ENCODE measurements around the gene VASP.

Gene VASP

GRCh38 chr19:45517238-45517637 lies 10.0 kb downstream of the VASP start:
- no peaks in the 10 kb centered on the region for H3K9me3 ChIP-seq (ENCODE audit: insufficient read depth, low read depth, low read length)
- no peak overlapping the region for H3K4me2 ChIP-seq (ENCODE audit: low read depth, low read length, poor library complexity, severe bottlenecking)
- no peak overlapping the region for H3K4me3 ChIP-seq (ENCODE audit: low read length, poor library complexity, severe bottlenecking)
- no peak overlapping the region for H2AFZ ChIP-seq (ENCODE audit: low read length)
- peaks cover 54% of the 10 kb centered on the region for H3K79me2 ChIP-seq (ENCODE audit: insufficient read depth, low read length)
- no peak for TF ChIP-seq EZH2phosphoT487 (IDR thresholded peaks at IDR 0.05; ENCODE audit: borderline replicate concordance)
- TF ChIP-seq, protein P1, sequence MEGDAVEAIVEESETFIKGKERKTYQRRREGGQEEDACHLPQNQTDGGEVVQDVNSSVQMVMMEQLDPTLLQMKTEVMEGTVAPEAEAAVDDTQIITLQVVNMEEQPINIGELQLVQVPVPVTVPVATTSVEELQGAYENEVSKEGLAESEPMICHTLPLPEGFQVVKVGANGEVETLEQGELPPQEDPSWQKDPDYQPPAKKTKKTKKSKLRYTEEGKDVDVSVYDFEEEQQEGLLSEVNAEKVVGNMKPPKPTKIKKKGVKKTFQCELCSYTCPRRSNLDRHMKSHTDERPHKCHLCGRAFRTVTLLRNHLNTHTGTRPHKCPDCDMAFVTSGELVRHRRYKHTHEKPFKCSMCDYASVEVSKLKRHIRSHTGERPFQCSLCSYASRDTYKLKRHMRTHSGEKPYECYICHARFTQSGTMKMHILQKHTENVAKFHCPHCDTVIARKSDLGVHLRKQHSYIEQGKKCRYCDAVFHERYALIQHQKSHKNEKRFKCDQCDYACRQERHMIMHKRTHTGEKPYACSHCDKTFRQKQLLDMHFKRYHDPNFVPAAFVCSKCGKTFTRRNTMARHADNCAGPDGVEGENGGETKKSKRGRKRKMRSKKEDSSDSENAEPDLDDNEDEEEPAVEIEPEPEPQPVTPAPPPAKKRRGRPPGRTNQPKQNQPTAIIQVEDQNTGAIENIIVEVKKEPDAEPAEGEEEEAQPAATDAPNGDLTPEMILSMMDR (conservative IDR thresholded peaks at IDR 0.05; ENCODE audit: low read length): no peak
- peaks cover 48% of the 10 kb centered on the region for H4K20me1 ChIP-seq (ENCODE audit: insufficient read depth, low read length, poor library complexity, severe bottlenecking)
- H3K9me2 ChIP-seq (replicated peaks; ENCODE audit: low read depth, low read length): no peaks in the 10 kb centered on the region
- H3F3A ChIP-seq (ENCODE audit: low read depth): no peaks in the 10 kb centered on the region
- peaks cover 65% of the 10 kb centered on the region; the same call in 1 of the 2 replicates for H3K36me3 ChIP-seq (ENCODE audit: insufficient read depth, low read length)
- no peak overlapping the region for H3K9ac ChIP-seq (ENCODE audit: low read depth, low read length, poor library complexity, severe bottlenecking)
- H3K4me1 ChIP-seq (ENCODE audit: insufficient read depth, low read length, poor library complexity, severe bottlenecking): peaks cover 24% of the 10 kb centered on the region
- H3K27me3 ChIP-seq (ENCODE audit: insufficient read depth, low read length, poor library complexity, severe bottlenecking): no peaks in the 10 kb centered on the region

GRCh38 chr19:45517641-45518468 lies 10.6 kb downstream of the VASP start:
- H3K27me3 ChIP-seq (ENCODE audit: insufficient read depth, low read length, poor library complexity, severe bottlenecking): no peaks in the 10 kb centered on the region

DNA sequence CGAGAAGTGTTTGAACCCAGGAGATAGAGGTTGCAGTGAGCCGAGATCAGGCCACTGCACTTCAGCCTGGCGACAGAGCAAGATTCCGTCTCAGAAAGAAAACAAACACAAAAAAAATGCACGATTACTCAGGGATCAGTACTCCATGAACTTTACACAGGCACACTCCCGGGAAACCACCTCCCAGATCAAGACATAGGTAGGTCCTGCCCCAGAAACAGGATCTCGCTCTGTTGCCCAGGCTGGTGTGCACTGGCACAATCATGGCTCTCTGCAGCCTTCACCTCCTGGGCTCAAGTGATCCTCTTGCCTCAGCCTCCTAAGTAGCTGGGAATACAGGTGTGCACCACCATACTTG lies 11.2 kb downstream of the VASP start:
- Histone ChIP-seq H3K4me3 (ENCODE audit: low read length, poor library complexity, severe bottlenecking) (no peak overlapping the region), H3F3A (ENCODE audit: low read depth) (no peaks in the 10 kb centered on the region; the same call in 1 of the 2 replicates), H3K36me3 (ENCODE audit: insufficient read depth, low read length) (peaks cover 76% of the 10 kb centered on the region; the same call in 1 of the 2 replicates), H3K9me2 (replicated peaks; ENCODE audit: low read depth, low read length) (no peaks in the 10 kb centered on the region), H3K9ac (ENCODE audit: low read depth, low read length, poor library complexity, severe bottlenecking) (no peak overlapping the region), H3K9me3 (ENCODE audit: insufficient read depth, low read depth, low read length) (no peaks in the 10 kb centered on the region), H3K27me3 (ENCODE audit: insufficient read depth, low read length, poor library complexity, severe bottlenecking) (no peaks in the 10 kb centered on the region), H3K4me2 (ENCODE audit: low read depth, low read length, poor library complexity, severe bottlenecking) (no peak overlapping the region), H3K79me2 (ENCODE audit: insufficient read depth, low read length) (peaks cover 42% of the 10 kb centered on the region), H4K20me1 (ENCODE audit: insufficient read depth, low read length, poor library complexity, severe bottlenecking) (peaks cover 41% of the 10 kb centered on the region), H2AFZ (ENCODE audit: low read length) (no peak overlapping the region), H3K4me1 (ENCODE audit: insufficient read depth, low read length, poor library complexity, severe bottlenecking) (peaks cover 24% of the 10 kb centered on the region)
- TF ChIP-seq, protein P1 (conservative IDR thresholded peaks at IDR 0.05; ENCODE audit: low read length): no peak
- TF ChIP-seq EZH2phosphoT487 (IDR thresholded peaks at IDR 0.05; ENCODE audit: borderline replicate concordance): no peak

More at GRCh38 chr19:45517641-45518468, 10.6 kb downstream of the VASP start:
- Histone ChIP-seq H2AFZ (ENCODE audit: low read length) (no peak overlapping the region), H3K9ac (ENCODE audit: low read depth, low read length, poor library complexity, severe bottlenecking) (no peak overlapping the region), H3K9me2 (replicated peaks; ENCODE audit: low read depth, low read length) (no peaks in the 10 kb centered on the region), H3K4me3 (ENCODE audit: low read length, poor library complexity, severe bottlenecking) (no peak overlapping the region), H4K20me1 (ENCODE audit: insufficient read depth, low read length, poor library complexity, severe bottlenecking) (peaks cover 47% of the 10 kb centered on the region), H3K36me3 (ENCODE audit: insufficient read depth, low read length) (peaks cover 71% of the 10 kb centered on the region; the same call in 1 of the 2 replicates), H3K4me1 (ENCODE audit: insufficient read depth, low read length, poor library complexity, severe bottlenecking) (peaks cover 24% of the 10 kb centered on the region), H3K79me2 (ENCODE audit: insufficient read depth, low read length) (peaks cover 48% of the 10 kb centered on the region), H3K4me2 (ENCODE audit: low read depth, low read length, poor library complexity, severe bottlenecking) (no peak overlapping the region), H3K9me3 (ENCODE audit: insufficient read depth, low read depth, low read length) (no peaks in the 10 kb centered on the region), H3F3A (ENCODE audit: low read depth) (no peaks in the 10 kb centered on the region; the same call in 1 of the 2 replicates)
- TF ChIP-seq, protein P1 (conservative IDR thresholded peaks at IDR 0.05; ENCODE audit: low read length): no peak
- no peak for TF ChIP-seq EZH2phosphoT487 (IDR thresholded peaks at IDR 0.05; ENCODE audit: borderline replicate concordance)
